WTC11 (cell line): ENCODE results near the gene AHSP. TPM values are rescaled to one million over a fixed set of nuclear protein-coding genes. Genes with fewer than 3 reads are reported as not detected.
"Not testable (repeated sequence)": the region's sequence is repeated elsewhere in the genome, so short reads cannot be mapped to it uniquely, and the experiment has no call there.

Experiments used
- ATAC-seq: fragments of 200-7000 bp; cut with Tn5 transposase; 2 replicates; pipeline ENCODE4 v1.10.0; 2021; ENCODE audit warnings: mild to moderate bottlenecking, moderate library complexity
- CTCF ChIA-PET: fragments of 300-600 bp; sonication (Branson Sonifier 250); formaldehyde crosslinking; loops from one replicate; lab custom pipeline; 2021; ENCODE audit warnings: antibody characterized with exemption; lab: Charles Lee
- POLR2A ChIA-PET: fragments of 350-600 bp; sonication (Branson Sonifier 250); formaldehyde crosslinking; loops from one replicate; lab custom pipeline; 2021; ENCODE audit warnings: antibody characterized with exemption; lab: Charles Lee
- DNase-seq: peaks from one replicate; pipeline ENCODE4 v3.0.0; 2021; ENCODE audit warnings: low spot score
- H3K27ac Mint-ChIP-seq: 2 replicates; pipeline ENCODE4 v1.8.0; 2021; ENCODE audit warnings: mixed read lengths
- H3K27me3 Mint-ChIP-seq: 2 replicates; pipeline ENCODE4 v1.8.0; 2021; ENCODE audit warnings: low read depth, mild to moderate bottlenecking, moderate library complexity, mixed read lengths
- H3K36me3 Mint-ChIP-seq: 2 replicates; pipeline ENCODE4 v1.8.0; 2021; ENCODE audit warnings: mixed read lengths
- H3K4me1 Mint-ChIP-seq: 2 replicates; pipeline ENCODE4 v1.8.0; 2022; ENCODE audit warnings: mixed read lengths
- H3K4me3 Mint-ChIP-seq: 2 replicates; pipeline ENCODE4 v1.8.0; 2021; ENCODE audit warnings: mild to moderate bottlenecking, moderate library complexity, mixed read lengths
- H3K9me3 Mint-ChIP-seq: 2 replicates; pipeline ENCODE4 v1.8.0; 2021; ENCODE audit warnings: mixed read lengths
- CREB1 ChIP-seq: sonication (generic); formaldehyde crosslinking; IDR thresholded peaks from 2 replicates; pipeline ENCODE4 v1.8.0; 2023; ENCODE audit warnings: mild to moderate bottlenecking, missing genetic modification reagents
- CREM ChIP-seq: sonication (generic); formaldehyde crosslinking; IDR thresholded peaks from 2 replicates; pipeline ENCODE4 v1.8.1; 2022; ENCODE audit warnings: mild to moderate bottlenecking, missing genetic modification reagents, moderate library complexity
- ELF4 ChIP-seq: sonication (generic); formaldehyde crosslinking; IDR thresholded peaks from 2 replicates; pipeline ENCODE4 v1.8.1; 2022; ENCODE audit warnings: low read depth, mild to moderate bottlenecking, moderate library complexity, missing genetic modification reagents
- ETV6 ChIP-seq: sonication (generic); formaldehyde crosslinking; IDR thresholded peaks from 2 replicates; pipeline ENCODE4 v1.8.1; 2022; ENCODE audit warnings: mild to moderate bottlenecking, missing genetic modification reagents
- FOXJ3 ChIP-seq: sonication (generic); formaldehyde crosslinking; IDR thresholded peaks from 2 replicates; pipeline ENCODE4 v1.9.0; 2021; ENCODE audit warnings: missing genetic modification reagents, mild to moderate bottlenecking, borderline replicate concordance
- FOXP1 ChIP-seq: sonication (generic); formaldehyde crosslinking; IDR thresholded peaks from 2 replicates; pipeline ENCODE4 v1.8.0; 2022; ENCODE audit warnings: missing genetic modification reagents, mild to moderate bottlenecking, moderate library complexity, borderline replicate concordance
- GABPB1 ChIP-seq: sonication (generic); formaldehyde crosslinking; IDR thresholded peaks from 2 replicates; pipeline ENCODE4 v1.8.1; 2023; ENCODE audit warnings: mild to moderate bottlenecking, missing genetic modification reagents
- GRHL2 ChIP-seq: fragments of 250-450 bp; sonication (Bioruptor Pico); IDR thresholded peaks from 2 replicates; pipeline ENCODE4 v1.8.0; 2022; ENCODE audit warnings: mild to moderate bottlenecking, moderate library complexity; ENCODE audit not compliant: insufficient replicate concordance, severe bottlenecking
- NFE2L1 ChIP-seq: sonication (generic); formaldehyde crosslinking; IDR thresholded peaks from 2 replicates; pipeline ENCODE4 v1.8.1; 2023; ENCODE audit warnings: missing genetic modification reagents
- NR2C2 ChIP-seq: sonication (generic); formaldehyde crosslinking; IDR thresholded peaks from 2 replicates; pipeline ENCODE4 v1.8.0; 2022; ENCODE audit warnings: mild to moderate bottlenecking, missing genetic modification reagents
- NR3C1 ChIP-seq: sonication (generic); formaldehyde crosslinking; conservative IDR thresholded peaks from 2 replicates; pipeline ENCODE4 v1.8.1; 2023; ENCODE audit warnings: low read depth, mild to moderate bottlenecking, missing genetic modification reagents
- PRRX2 ChIP-seq: fragments of 250-450 bp; sonication (Bioruptor Pico); IDR thresholded peaks from 2 replicates; pipeline ENCODE4 v1.8.0; 2021; ENCODE audit warnings: mild to moderate bottlenecking
- SMAD3 ChIP-seq: sonication (generic); formaldehyde crosslinking; IDR thresholded peaks from 2 replicates; pipeline ENCODE4 v1.8.0; 2022; ENCODE audit warnings: missing genetic modification reagents, mild to moderate bottlenecking, borderline replicate concordance
- TEAD1 ChIP-seq: sonication (generic); formaldehyde crosslinking; IDR thresholded peaks from 2 replicates; pipeline ENCODE4 v1.8.0; 2022; ENCODE audit warnings: mild to moderate bottlenecking, missing genetic modification reagents
- TP53 ChIP-seq: sonication (generic); formaldehyde crosslinking; IDR thresholded peaks from 2 replicates; pipeline ENCODE4 v1.8.1; 2023; ENCODE audit warnings: mild to moderate bottlenecking, missing genetic modification reagents
- ZNF138 ChIP-seq: sonication (generic); formaldehyde crosslinking; conservative IDR thresholded peaks from 2 replicates; pipeline ENCODE4 v1.8.1; 2022; ENCODE audit warnings: mild to moderate bottlenecking, moderate library complexity, missing genetic modification reagents
- ZNF317 ChIP-seq: sonication (generic); formaldehyde crosslinking; IDR thresholded peaks from 2 replicates; pipeline ENCODE4 v1.8.1; 2023; ENCODE audit warnings: low read depth, mild to moderate bottlenecking, moderate library complexity, missing genetic modification reagents, borderline replicate concordance
- ZNF416 ChIP-seq: fragments of 250-450 bp; sonication (Bioruptor Pico); IDR thresholded peaks from 2 replicates; pipeline ENCODE4 v1.9.0; 2021; ENCODE audit warnings: mild to moderate bottlenecking, inconsistent platforms
- total RNA-seq: library from RNA; stranded (reverse); gene quantifications from 3 replicates; pipeline ENCODE4 v1.2.3, GENCODE V29; 2021
- TF ChIP-seq, protein P1 (sequence below): sonication (generic); formaldehyde crosslinking; IDR thresholded peaks from 2 replicates; pipeline ENCODE4 v1.8.0; 2022; ENCODE audit warnings: mild to moderate bottlenecking, missing genetic modification reagents
- TF ChIP-seq, protein P2 (sequence below): sonication (generic); formaldehyde crosslinking; IDR thresholded peaks from 2 replicates; pipeline ENCODE4 v1.8.1; 2023; ENCODE audit warnings: mild to moderate bottlenecking, moderate library complexity, missing genetic modification reagents
- TF ChIP-seq, protein P3 (sequence below): sonication (generic); formaldehyde crosslinking; IDR thresholded peaks from 2 replicates; pipeline ENCODE4 v1.8.0; 2022; ENCODE audit warnings: mild to moderate bottlenecking, missing genetic modification reagents
- TF ChIP-seq, protein P4 (sequence below): sonication (generic); formaldehyde crosslinking; IDR thresholded peaks from 2 replicates; pipeline ENCODE4 v1.8.0; 2023; ENCODE audit warnings: mild to moderate bottlenecking, missing genetic modification reagents

The AHSP gene
- total RNA-seq, 1 experiment from 2014 or later = 0.81 TPM

DNA sequence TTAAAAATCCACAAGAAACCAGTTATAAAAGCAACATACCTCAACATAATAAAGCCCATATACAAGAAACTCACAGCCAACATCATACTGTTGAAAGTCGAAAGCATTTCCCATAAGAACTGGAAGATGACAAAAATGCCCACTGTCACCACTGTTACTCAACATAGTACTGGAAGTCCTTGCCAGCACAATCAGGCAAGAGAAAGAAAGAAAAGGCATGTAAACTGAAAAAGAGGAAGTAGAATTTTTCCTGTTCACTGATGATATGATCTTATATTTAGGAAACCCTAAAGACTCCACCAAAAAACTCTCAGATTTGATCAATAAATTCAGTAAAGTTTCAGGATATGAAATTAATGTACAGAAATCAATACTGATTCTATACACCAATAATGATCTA is 45.1 kb downstream of the AHSP start:
- ChIA-PET POLR2A (no interaction called here), CTCF (no interaction called here)
- H3K4me3 Mint-ChIP-seq = no peak overlapping the region
- TF ChIP-seq SMAD3 (CRISPR knock-in tag) (no peak), NR3C1 (CRISPR knock-in tag) (no peak), ZNF416 (CRISPR knock-in tag) (no peak), GRHL2 (CRISPR knock-in tag) (no peak), PRRX2 (CRISPR knock-in tag) (no peak), GABPB1 (CRISPR knock-in tag) (no peak)
- peaks cover 80% of the 10 kb centered on the region for H3K9me3 Mint-ChIP-seq
- no peak for DNase-seq
- no peaks in the 10 kb centered on the region for H3K4me1 Mint-ChIP-seq
- ATAC-seq = no peak
- H3K36me3 Mint-ChIP-seq = peaks cover 60% of the 10 kb centered on the region
- H3K27ac Mint-ChIP-seq = no peak overlapping the region
- peaks cover 58% of the 10 kb centered on the region for H3K27me3 Mint-ChIP-seq

DNA sequence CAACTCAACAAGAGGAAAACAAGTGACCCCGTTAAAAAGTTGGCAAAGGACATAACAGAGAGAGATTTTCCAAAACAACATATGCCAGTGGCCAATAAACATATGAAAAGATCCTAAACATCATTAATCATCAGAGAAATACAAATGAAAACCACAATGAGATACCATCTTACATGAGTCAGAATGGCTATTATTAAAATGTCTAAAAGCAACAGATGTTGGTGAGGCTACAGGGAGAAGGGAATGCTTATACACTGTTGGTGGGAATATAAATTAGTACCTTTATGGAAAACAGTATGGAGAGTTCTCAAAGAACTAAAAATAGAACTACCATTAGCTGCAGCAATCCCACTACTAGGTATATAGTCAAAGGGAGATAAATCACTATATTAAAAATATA is 46.5 kb downstream of the AHSP start:
- CTCF ChIA-PET, H3K4me1 Mint-ChIP-seq, H3K4me3 Mint-ChIP-seq, ATAC-seq, DNase-seq, POLR2A ChIA-PET, H3K27ac Mint-ChIP-seq: not testable (repeated sequence)
- Mint-ChIP-seq H3K9me3 (peaks cover 83% of the 10 kb centered on the region), H3K36me3 (peaks cover 62% of the 10 kb centered on the region), H3K27me3 (peaks cover 46% of the 10 kb centered on the region)

DNA sequence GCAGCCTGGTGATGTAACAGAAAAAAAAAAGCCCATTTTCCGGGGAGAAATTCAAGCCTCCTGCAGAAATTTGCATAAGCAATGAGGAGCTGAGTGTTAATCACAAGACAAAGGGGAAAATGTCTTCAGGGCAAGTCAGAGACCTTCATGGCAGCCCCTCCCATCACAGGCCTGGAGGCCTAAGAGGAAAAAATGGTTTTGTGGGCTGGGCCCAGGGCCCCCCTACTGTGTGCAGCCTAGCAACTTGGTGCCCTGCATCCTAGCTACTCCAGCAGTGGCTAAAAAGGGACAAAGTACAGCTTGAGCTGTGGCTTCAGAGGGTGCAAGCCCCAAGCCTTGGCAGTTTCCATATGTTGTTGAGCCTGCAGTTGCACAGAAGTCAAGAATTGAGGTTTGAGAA is 49.7 kb downstream of the AHSP start:
- Mint-ChIP-seq H3K4me1 (no peaks in the 10 kb centered on the region), H3K9me3 (peaks cover 89% of the 10 kb centered on the region), H3K27ac (no peak overlapping the region), H3K4me3 (no peak overlapping the region), H3K27me3 (peaks cover 28% of the 10 kb centered on the region), H3K36me3 (peaks cover 65% of the 10 kb centered on the region)
- ATAC-seq (no peak), DNase-seq (no peak)
- TF ChIP-seq FOXJ3 (CRISPR knock-in tag) = no peak
- TF ChIP-seq NR2C2 (CRISPR knock-in tag) = no peak
- TF ChIP-seq CREB1 (CRISPR knock-in tag) = no peak
- no peak for TF ChIP-seq ETV6 (CRISPR knock-in tag)
- no peak for TF ChIP-seq FOXP1 (CRISPR knock-in tag)
- TF ChIP-seq, protein P1, sequence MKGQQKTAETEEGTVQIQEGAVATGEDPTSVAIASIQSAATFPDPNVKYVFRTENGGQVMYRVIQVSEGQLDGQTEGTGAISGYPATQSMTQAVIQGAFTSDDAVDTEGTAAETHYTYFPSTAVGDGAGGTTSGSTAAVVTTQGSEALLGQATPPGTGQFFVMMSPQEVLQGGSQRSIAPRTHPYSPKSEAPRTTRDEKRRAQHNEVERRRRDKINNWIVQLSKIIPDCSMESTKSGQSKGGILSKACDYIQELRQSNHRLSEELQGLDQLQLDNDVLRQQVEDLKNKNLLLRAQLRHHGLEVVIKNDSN (CRISPR knock-in tag) = no peak
- no peak for TF ChIP-seq ELF4
- TF ChIP-seq CREM (CRISPR knock-in tag) = no peak
- TF ChIP-seq TP53 = no peak
- TF ChIP-seq ZNF317 = no peak
- TF ChIP-seq TEAD1 (CRISPR knock-in tag) = no peak
- TF ChIP-seq, protein P2, sequence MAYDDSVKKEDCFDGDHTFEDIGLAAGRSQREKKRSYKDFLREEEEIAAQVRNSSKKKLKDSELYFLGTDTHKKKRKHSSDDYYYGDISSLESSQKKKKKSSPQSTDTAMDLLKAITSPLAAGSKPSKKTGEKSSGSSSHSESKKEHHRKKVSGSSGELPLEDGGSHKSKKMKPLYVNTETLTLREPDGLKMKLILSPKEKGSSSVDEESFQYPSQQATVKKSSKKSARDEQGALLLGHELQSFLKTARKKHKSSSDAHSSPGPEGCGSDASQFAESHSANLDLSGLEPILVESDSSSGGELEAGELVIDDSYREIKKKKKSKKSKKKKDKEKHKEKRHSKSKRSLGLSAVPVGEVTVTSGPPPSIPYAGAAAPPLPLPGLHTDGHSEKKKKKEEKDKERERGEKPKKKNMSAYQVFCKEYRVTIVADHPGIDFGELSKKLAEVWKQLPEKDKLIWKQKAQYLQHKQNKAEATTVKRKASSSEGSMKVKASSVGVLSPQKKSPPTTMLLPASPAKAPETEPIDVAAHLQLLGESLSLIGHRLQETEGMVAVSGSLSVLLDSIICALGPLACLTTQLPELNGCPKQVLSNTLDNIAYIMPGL (CRISPR knock-in tag) = no peak
- TF ChIP-seq ZNF138 (CRISPR knock-in tag) = no peak
- TF ChIP-seq, protein P3, sequence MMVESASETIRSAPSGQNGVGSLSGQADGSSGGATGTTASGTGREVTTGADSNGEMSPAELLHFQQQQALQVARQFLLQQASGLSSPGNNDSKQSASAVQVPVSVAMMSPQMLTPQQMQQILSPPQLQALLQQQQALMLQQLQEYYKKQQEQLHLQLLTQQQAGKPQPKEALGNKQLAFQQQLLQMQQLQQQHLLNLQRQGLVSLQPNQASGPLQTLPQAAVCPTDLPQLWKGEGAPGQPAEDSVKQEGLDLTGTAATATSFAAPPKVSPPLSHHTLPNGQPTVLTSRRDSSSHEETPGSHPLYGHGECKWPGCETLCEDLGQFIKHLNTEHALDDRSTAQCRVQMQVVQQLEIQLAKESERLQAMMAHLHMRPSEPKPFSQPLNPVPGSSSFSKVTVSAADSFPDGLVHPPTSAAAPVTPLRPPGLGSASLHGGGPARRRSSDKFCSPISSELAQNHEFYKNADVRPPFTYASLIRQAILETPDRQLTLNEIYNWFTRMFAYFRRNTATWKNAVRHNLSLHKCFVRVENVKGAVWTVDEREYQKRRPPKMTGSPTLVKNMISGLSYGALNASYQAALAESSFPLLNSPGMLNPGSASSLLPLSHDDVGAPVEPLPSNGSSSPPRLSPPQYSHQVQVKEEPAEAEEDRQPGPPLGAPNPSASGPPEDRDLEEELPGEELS = no peak
- no peak for TF ChIP-seq NFE2L1 (CRISPR knock-in tag)
- TF ChIP-seq, protein P4, sequence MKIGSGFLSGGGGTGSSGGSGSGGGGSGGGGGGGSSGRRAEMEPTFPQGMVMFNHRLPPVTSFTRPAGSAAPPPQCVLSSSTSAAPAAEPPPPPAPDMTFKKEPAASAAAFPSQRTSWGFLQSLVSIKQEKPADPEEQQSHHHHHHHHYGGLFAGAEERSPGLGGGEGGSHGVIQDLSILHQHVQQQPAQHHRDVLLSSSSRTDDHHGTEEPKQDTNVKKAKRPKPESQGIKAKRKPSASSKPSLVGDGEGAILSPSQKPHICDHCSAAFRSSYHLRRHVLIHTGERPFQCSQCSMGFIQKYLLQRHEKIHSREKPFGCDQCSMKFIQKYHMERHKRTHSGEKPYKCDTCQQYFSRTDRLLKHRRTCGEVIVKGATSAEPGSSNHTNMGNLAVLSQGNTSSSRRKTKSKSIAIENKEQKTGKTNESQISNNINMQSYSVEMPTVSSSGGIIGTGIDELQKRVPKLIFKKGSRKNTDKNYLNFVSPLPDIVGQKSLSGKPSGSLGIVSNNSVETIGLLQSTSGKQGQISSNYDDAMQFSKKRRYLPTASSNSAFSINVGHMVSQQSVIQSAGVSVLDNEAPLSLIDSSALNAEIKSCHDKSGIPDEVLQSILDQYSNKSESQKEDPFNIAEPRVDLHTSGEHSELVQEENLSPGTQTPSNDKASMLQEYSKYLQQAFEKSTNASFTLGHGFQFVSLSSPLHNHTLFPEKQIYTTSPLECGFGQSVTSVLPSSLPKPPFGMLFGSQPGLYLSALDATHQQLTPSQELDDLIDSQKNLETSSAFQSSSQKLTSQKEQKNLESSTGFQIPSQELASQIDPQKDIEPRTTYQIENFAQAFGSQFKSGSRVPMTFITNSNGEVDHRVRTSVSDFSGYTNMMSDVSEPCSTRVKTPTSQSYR = no peak
- ChIA-PET CTCF (no interaction called here), POLR2A (no interaction called here)
